GM21515 (cell line): Measurements from ENCODE around the gene DBH.

Experiments used
- ATAC-seq: cut with Tn5 transposase; IDR thresholded peaks from one replicate; pipeline ENCODE4 v1.9.1; 2021; ENCODE audit not compliant: unreplicated experiment

The DBH gene

DNA sequence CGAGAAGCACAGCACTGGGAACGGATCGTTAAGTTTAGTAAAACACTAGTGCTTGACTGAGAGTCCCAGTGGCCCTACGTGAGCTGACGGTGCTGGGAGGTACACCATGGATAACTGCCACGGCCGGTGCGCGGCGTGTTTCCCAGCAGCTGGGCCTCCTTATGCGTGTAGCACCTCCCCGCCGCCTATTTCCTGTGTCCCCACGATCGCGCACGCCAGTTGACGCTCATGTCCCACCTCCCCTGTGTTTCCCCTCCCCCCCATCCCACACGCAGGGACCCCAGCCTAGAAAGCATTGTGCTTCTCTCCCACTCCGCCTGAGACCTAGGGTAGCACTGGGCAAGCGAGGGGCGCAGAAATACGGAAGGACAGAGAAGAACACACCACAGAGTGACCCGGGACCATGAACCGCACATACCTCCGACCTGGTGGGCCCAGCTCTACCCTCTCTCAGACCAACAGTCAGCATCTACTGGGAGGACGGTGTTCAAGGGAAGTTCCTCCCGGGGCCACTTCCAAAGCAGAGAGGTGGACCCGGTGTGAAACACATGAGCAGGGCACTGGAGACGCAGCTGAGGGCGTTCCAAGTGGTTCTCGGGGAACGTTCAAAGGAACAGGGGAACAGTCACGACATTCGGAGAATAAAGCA is 45.6 kb downstream of the DBH start:
- no peak for ATAC-seq

DNA sequence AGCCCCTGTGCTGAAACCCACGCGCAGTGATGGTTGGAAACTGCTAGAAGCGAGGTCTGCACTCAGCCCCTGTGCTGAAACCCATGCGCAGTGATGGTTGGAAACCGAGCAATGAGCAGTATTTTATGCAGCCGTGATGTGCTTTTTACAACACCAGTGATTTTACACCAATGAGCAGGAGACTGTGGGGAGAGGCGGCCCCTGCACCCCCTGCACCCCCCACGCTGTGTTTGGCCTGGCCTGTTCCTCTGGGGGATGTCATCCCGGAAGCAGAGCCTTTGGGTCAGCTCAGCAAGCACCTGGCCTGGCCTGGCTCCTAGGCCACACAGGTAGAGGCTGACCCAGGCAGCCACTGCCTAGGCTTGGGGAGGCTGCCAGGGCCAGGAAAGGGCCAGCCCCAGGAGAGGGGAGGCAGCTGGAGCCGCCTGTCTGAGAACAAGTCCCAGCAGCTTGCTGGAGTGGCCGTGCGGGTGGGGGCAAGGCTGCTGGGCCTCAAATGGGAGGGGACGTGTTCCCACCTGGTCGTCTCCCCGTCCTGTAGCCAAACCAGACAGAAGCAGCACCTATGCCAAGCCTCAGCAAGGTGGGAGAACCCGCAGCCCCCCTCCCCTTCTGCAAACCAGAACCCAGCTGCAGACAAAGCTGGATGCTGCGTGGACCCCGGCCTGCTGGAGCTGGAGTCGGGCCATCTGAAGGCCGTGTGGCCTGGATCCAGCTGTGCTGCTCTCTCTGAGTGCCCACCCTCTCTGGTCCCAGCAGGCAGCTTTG is 46.8 kb downstream of the DBH start:
- no peak for ATAC-seq

- no peak for ATAC-seq
Observed at GRCh38 chr9:133683586-133684120, 47.5 kb downstream of the DBH start.

GRCh38 chr9:133684121-133684935 is 48.2 kb downstream of the DBH start:
- ATAC-seq, result no peak

- no peak for ATAC-seq
Observed at GRCh38 chr9:133684936-133685361, 48.8 kb downstream of the DBH start.

- ATAC-seq, result no peak
Observed at GRCh38 chr9:133685653-133686609, 49.8 kb downstream of the DBH start.

DNA sequence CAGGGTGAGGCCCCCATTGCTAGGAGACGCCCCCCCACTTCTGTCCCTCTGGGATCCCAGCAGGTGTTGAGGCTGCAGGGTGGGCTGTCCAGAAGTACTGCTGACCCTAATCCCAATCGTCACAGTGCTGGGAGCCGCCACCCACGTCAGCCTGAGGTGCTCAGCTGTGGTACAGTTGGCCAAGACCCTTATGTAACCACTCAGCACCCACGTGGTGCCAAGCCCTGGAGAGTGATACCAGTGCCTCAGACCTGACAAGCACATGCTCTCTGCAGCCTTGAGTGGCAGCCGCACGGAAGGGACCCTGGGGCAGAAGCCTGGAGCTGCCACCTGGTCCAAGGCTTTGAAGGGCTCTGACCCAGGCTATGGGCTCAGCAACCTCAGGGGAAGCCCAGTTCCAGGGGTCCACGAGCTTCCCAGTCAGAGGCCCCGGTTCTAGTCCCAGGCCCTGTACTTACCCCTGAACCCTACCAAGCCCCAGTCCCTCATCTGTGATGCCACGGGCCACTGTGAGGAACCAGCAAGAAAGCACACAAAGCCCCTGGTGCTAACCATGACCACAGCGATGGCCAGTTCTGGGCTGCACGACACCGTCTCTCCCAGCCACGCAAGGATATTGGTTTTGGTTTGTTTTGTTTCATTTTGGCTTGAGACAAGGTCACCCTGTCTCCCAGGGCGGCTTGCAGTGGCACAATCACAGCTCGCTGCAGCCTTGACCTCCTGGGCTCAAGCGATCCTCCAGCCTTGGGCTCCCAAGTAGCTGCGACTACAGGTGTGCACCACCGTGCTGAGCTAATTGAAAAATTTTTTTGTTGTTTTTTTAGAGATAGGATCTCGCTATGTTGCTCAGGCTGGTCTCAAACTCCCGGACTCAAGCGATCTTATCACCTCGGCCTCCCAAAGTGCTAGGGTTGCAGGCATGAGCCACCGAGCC is 50.7 kb downstream of the DBH start:
- ATAC-seq, result no peak

GRCh38 chr9:133687856-133688761 is 51.9 kb downstream of the DBH start:
- ATAC-seq, result no peak

GRCh38 chr9:133689151-133689763 is 53.1 kb downstream of the DBH start:
- no peak for ATAC-seq

DNA sequence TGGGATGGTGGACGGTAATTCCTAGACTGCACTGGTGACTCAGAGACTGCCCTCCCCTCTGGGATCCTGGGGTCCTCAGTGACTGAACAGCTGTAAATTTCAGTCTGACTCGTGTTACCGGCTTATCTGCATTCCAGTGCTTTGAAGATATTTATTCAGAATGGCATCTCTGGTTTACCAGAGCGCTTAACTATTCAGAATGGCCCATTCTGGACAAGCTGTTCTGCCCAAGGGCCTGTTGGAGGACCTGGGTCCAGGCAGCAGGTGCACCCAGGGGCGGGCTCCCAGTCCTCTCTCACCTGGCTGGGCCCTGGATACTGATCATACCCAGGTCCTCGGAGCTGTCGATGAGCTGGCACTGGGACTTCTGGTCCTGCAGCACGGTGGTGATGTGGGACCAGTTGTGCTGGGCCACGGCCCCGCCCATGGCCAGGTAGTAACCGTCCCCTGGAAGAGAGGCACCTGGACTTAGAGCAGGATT is 54.0 kb downstream of the DBH start:
- ATAC-seq, result no peak

DNA sequence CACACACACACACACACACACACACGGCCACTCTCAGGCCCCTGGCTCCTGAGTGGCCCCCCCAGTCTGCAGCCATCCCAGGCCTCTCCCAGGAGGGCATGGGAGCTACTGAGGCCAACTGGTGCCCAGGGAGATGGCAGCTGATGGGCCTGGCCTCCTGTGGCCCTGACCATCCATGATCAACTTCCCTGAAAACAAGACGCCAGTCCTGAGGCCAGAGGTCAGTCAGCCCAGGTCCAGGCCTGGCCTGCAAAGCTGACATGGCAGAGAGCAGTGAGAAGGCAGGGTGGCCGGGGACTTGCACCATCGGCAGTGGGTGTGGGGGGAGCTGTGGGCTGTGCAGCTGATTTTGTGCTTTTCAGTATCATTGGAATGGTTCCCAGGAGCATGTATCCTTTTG is 55.0 kb downstream of the DBH start:
- ATAC-seq, result no peak

- ATAC-seq, result no peak
Observed at GRCh38 chr9:133691626-133692363, 55.6 kb downstream of the DBH start.

DNA sequence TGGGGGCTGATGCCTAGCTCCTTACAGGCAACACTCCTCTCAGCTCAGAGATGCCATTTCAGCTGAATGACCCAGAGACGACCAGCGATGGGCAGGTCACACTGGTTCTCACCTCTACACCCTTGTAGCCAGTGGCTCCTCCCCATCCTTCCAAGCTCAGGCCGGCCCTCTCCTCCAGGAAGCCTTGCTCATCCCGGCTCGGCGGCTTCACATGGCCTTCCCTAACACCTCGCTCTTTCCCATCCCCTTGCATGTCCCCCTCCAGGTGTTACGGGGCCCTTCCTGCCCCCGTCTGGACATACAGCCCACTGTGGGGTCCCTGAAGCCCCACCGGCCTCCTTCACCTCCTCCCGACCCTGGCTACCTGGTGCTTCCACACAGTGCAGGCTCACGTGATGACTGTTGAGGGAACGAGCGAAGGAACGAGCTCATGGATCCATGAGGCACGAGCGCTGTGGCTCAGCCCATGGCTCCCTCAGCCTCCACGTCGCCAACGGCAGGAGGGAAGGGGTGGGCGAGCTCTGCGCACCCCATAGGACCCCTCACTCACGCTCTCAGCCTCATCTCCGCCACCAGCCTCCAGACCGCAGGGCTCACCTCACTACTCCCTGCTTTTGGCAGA is 56.3 kb downstream of the DBH start:
- no peak for ATAC-seq

DNA sequence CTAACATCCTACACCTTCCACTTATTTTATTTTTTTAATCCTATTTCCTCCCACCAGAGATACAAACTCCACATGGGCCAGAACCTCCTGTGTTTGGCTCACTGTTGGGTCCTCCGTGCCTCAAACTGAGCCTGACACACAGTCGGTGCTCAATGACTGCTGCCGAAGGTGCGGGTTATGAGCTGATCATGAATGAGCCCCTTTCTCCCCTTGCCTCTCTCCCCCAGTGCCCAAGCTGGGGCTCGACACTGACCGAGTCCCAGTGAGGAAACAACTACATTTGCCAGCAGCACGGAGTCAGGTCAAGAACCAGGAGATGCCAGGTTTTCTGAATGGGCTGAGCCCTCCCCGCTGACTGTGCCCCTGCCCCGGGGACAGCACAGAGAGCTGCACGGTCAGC is 57.0 kb downstream of the DBH start:
- no peak for ATAC-seq

DNA sequence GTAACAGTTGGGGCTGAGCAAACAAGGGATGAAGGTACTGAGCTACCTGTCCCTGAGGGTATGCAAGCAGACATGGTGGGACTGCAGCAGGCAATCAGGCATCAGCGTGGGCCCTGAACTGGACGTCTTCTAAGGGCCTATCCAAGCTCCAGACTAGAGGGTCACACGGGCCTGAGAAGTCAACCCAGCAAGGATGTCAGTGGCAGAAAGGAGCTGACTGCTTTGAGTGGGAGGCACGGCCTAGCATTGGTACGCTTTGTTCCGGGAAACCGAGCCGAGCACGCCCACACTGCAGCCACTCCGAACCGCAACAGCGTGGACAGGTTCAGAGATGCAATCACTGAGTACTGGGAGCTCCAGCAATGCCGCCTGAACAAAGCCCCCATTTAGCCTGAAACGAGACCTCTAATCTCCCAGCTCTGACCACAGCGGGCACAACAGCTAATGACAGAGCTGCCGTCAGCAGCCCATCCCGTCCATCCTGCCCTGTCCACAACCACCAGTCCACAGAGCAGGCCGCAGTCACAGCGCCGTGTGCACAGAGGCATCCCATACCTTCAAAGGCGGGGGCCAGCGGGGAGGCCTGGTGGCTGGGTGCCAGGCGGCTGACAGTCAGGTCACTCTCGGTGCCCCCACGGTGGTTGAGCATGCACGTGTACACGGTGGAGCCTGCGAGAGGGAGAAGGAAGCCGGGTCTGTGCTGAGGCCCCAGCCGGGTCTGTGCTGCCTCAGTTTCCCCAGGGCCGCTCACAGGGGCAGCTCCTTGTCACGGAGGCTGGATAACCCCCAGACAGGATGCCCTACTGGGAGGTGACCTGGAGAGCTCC is 57.8 kb downstream of the DBH start:
- no peak for ATAC-seq

- no peak for ATAC-seq
Observed at GRCh38 chr9:133694686-133695085, 58.5 kb downstream of the DBH start.
